Activated CD8-positive, alpha-beta memory T cell treated with anti-CD3 and anti-CD28 coated beads, Interleukin-2, amount 50 U/mL, for 24 hours (primary cell): ENCODE data around the gene HDAC9.
"Not testable (repeated sequence)": the region's sequence is repeated elsewhere in the genome, so short reads cannot be mapped to it uniquely, and the experiment has no call there.

Source experiments
- DNase-seq: peaks from one replicate; pipeline ENCODE4 v3.0.0-alpha.2; 2020; ENCODE audit errors: extremely low read depth

Gene HDAC9

GRCh38 chr7:19024261-19024660, 528.7 kb downstream of the HDAC9 start:
- no peak for DNase-seq

DNA sequence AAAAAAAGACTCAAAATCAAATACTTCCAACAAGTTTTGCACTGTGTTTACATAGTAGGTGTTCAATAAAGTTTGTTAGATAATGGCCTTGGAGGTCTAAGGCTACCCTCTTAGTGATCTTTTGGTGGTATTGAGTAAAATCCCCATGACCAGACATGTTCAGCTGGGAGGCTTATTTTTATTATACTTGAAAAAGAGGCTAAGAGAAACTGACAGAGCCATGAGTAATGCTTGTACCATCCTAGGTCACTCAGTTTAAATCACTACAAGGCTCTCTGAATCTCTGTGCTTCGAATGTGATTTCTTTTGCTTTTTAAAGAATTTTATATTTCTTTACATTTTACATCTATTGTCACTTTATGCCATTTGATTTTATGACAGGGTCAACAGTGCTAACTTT, 531.3 kb downstream of the HDAC9 start:
- no peak for DNase-seq

DNA sequence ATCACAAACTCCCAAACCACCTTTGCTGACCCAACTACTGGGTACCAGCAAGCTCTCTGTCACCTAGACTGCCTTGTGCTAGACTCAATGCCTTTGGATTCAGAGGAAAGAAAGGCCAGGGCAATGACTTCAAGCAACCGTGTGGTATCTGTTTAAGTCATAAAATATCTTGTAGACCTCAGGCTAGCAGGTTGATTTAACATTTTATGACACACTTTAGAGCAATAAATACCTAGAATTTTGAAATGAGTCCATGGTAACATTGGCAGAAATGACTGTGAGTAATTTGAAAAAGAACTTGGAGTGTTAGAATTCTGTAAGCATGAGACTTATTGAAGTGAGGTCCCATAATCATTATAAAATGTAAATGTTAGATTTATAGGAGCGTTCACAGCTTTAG, 534.7 kb downstream of the HDAC9 start:
- no peak for DNase-seq

GRCh38 chr7:19032942-19033341, 537.4 kb downstream of the HDAC9 start:
- not testable (repeated sequence) for DNase-seq

DNA sequence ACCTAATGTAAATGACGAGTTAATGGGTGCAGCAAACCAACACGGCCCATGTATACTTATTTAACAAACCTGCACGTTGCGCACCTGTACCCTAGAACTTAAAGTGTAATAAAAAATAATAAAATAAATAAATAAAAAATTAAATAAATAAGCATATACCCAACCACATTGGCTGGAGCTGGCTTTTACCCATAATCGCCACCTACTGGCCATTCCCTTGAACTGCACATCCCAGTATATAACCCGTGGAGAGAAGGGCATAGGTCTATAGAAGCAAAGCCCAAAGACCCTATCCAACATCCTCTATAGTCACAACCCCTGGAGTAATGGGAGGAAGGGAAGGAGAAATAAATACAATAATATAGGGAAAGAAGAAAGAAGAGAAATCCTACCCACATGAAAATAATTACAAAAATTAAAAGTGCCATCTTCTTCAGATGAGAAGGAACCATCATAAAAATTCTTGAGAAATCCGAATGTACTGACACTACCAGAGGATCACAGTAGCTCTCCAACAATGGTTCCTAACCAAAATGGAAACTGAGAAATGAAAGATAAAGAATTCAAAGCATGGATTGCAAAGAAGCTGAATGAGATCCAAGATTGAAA, 556.3 kb downstream of the HDAC9 start:
- DNase-seq, result no peak
